GM12878 (cell line): ENCODE measurements around the gene CPVL. TPM values are rescaled to one million over a fixed set of nuclear protein-coding genes. Genes with fewer than 3 reads are reported as not detected.

ENCODE experiments used
- ATAC-seq: fragments of 200-7000 bp; cut with Tn5 transposase; 3 replicates; pipeline ENCODE4 v1.9.1; 2020; ENCODE audit warnings: mild to moderate bottlenecking, moderate library complexity
- BruUV-seq: library from RNA; stranded (reverse); fragments of 400-500 nt; replicated peaks from 2 replicates; lab custom pipeline; 2021; lab: Mats Ljungman, UMichigan
- CTCF ChIA-PET: fragments of 300-600 bp; sonication (Branson Sonifier 250); formaldehyde crosslinking; extraction: SDS; loops from one replicate; lab custom pipeline; 2021; ENCODE audit warnings: inconsistent platforms; lab: Yijun Ruan, JAX
- POLR2A ChIA-PET: fragments of 350-600 bp; formaldehyde crosslinking; extraction: SDS; loops from one replicate; lab custom pipeline; 2021; ENCODE audit warnings: inconsistent platforms; lab: Charles Lee
- RAD21 ChIA-PET: fragments of 300-600 bp; sonication (Branson Sonifier 250); formaldehyde crosslinking; loops from one replicate; lab custom pipeline; 2023; ENCODE audit warnings: antibody characterized with exemption; ENCODE audit not compliant: unreplicated experiment; lab: Charles Lee
- SMC1A ChIA-PET: fragments of 300-600 bp; sonication (Branson Sonifier 250); formaldehyde crosslinking; loops from one replicate; lab custom pipeline; 2023; ENCODE audit not compliant: unreplicated experiment, uncharacterized antibody; lab: Charles Lee
- DNase-seq: peaks from one replicate; pipeline ENCODE4 v3.0.0-alpha.2; 2011; ENCODE audit warnings: low read depth, low spot score
- FAIRE-seq: peaks from 3 replicates; lab custom pipeline; 2011; peaks lifted over from hg19 to GRCh38; lab: Jason Lieb, UNC
- H2AFZ ChIP-seq: 2 replicates; pipeline ENCODE4 v1.6.0; 2011; ENCODE audit warnings: low read depth, low read length, control low read depth; ENCODE audit not compliant: control insufficient read depth
- H3K27ac ChIP-seq: 2 replicates; pipeline ENCODE4 v1.5.1; 2011; ENCODE audit warnings: control low read depth; ENCODE audit not compliant: control insufficient read depth, insufficient read depth
- H3K27me3 ChIP-seq, 2 experiments: replicated peaks in 1 of 2; 2 replicates each; pipeline versions ENCODE4 v1.6.0 to v1.6.1; 2011; ENCODE audit warnings: low read length in 1 of 2; ENCODE audit not compliant: control insufficient read depth in 2 of 2, insufficient read depth in 2 of 2
- H3K36me3 ChIP-seq, 2 experiments: 2 replicates each; pipeline ENCODE4 v1.5.1; 2011; ENCODE audit warnings: low read length in 1 of 2; ENCODE audit not compliant: control insufficient read depth in 2 of 2, insufficient read depth in 2 of 2
- H3K4me1 ChIP-seq: 2 replicates; pipeline ENCODE4 v1.6.1; 2011; ENCODE audit warnings: mild to moderate bottlenecking, low read length, moderate library complexity, mixed read lengths; ENCODE audit not compliant: control insufficient read depth, insufficient read depth
- H3K4me2 ChIP-seq: 2 replicates; pipeline ENCODE4 v1.6.0; 2011; ENCODE audit warnings: control low read depth; ENCODE audit not compliant: control insufficient read depth, insufficient read depth
- H3K4me3 ChIP-seq: fragments of 200-600 bp; sonication (generic); 2 replicates; pipeline ENCODE4 v1.5.1; 2016
- H3K79me2 ChIP-seq: 2 replicates; pipeline ENCODE4 v1.6.0; 2011; ENCODE audit warnings: low read length; ENCODE audit not compliant: control insufficient read depth, insufficient read depth
- H3K9ac ChIP-seq: 2 replicates; pipeline ENCODE4 v1.8.0; 2011; ENCODE audit warnings: low read length, control low read depth, mixed read lengths; ENCODE audit not compliant: control insufficient read depth, insufficient read depth
- H3K9me3 ChIP-seq: replicated peaks from 3 replicates; pipeline ENCODE4 v1.5.1; 2011; ENCODE audit warnings: mild to moderate bottlenecking, low read length; ENCODE audit not compliant: control insufficient read depth, insufficient read depth
- H4K20me1 ChIP-seq: 2 replicates; pipeline ENCODE4 v1.6.0; 2011; ENCODE audit not compliant: control insufficient read depth, insufficient read depth
- NFXL1 ChIP-seq: fragments of 450-650 bp; IDR thresholded peaks from 2 replicates; pipeline ENCODE4 v1.6.1; 2017; ENCODE audit warnings: antibody characterized with exemption, mild to moderate bottlenecking, borderline replicate concordance
- NR2F1 ChIP-seq: fragments of 450-650 bp; conservative IDR thresholded peaks from 2 replicates; pipeline ENCODE4 v1.6.1; 2017; ENCODE audit warnings: mild to moderate bottlenecking
- POLR2A ChIP-seq: IDR thresholded peaks from 2 replicates; pipeline ENCODE4 v1.6.1; 2011; ENCODE audit warnings: low read depth, mild to moderate bottlenecking, low read length
- ZBTB11 ChIP-seq: fragments of 450-650 bp; formaldehyde crosslinking; IDR thresholded peaks from 2 replicates; pipeline ENCODE4 v1.5.0; 2022; ENCODE audit warnings: mild to moderate bottlenecking, missing genetic modification characterization
- WGBS: methylation state at CpG from one replicate; pipeline ENCODE4 v1.1.6; 2016; ENCODE audit warnings: low lambda C conversion rate; ENCODE audit not compliant: insufficient replicate concordance, insufficient coverage; ENCODE audit errors: missing lambda C conversion rate; 5-methylcytosine and 5-hydroxymethylcytosine counted together
- in situ Hi-C: fragments of 300-500 bp; cut with MboI; formaldehyde crosslinking; loops from 9 replicates; pipeline ENCODE4 v1.14.3; 2018; ENCODE audit warnings: mixed read lengths
- intact Hi-C: fragments of 100-400 bp; cut with micrococcal nuclease; formaldehyde crosslinking; loops from one replicate; pipeline ENCODE4 v1.14.2; 2022; ENCODE audit not compliant: unreplicated experiment
- polyA plus RNA-seq, 11 experiments: library from polyadenylated mRNA; depleted of rRNA in 4 of 11; unstranded in 6 of 11; stranded (reverse) in 5 of 11; fragments of >200 nt; fragmentation: Nextera tagmentation in 4 of 11; fragmentation: Illumina TruSeq in 1 of 11; extraction: Ambion mirVana in 4 of 11; extraction: Trizol in 1 of 11; gene quantifications; 1 replicate in 1 of 11; 2 replicates in 10 of 11; pipeline versions ENCODE4 v1.2.1 to v1.2.3, GENCODE V29; 2011 to 2016; ENCODE audit warnings: inconsistent platforms in 2 of 11, missing spikeins in 2 of 11, low read depth in 1 of 11
- total RNA-seq, 4 experiments: library from RNA; depleted of rRNA in 3 of 4; stranded (reverse); fragments of >200 nt in 3 of 4; fragmentation: Illumina TruSeq in 1 of 4; extraction: Trizol in 1 of 4; gene quantifications; 2 replicates each; pipeline versions ENCODE4 v1.2.1 to v1.2.3, GENCODE V29; 2013 to 2021
- TF ChIP-seq, protein P1 (sequence below): fragments of 150-350 bp; IDR thresholded peaks from 2 replicates; pipeline ENCODE4 v1.6.1; 2014; ENCODE audit warnings: mild to moderate bottlenecking, low read depth, low read length
- TF ChIP-seq, protein P2 (sequence below): IDR thresholded peaks from 2 replicates; pipeline ENCODE4 v1.6.1; 2012; ENCODE audit warnings: improper control_type of control experiment, low read depth, low read length; ENCODE audit not compliant: insufficient replicate concordance

The CPVL gene
- total and polyA plus RNA-seq, 10 of the 15 experiments (the other 5 are each of a cell fraction or from before 2014, with no cell fraction given), result 0.59 TPM; not detected in 9

DNA sequence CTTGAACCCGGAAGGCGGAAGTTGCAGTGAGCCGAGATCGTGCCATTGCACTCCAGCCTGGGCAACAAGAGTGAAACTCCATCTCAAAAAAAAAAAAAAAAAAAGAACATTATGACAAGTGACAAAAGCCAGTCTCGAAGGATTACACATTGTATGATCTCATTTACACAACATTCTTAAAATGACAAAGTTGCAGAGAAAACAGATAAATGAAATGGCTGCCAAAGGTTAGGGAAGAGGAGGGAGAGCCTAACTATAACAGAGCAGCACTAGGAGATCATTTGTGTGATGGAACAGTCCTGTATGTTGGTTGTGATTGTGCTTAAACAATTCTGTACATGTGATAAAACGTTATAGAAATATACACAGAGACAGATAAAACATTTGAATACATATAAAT lies 16.2 kb upstream of the CPVL start (continued):
- TF ChIP-seq, protein P1, sequence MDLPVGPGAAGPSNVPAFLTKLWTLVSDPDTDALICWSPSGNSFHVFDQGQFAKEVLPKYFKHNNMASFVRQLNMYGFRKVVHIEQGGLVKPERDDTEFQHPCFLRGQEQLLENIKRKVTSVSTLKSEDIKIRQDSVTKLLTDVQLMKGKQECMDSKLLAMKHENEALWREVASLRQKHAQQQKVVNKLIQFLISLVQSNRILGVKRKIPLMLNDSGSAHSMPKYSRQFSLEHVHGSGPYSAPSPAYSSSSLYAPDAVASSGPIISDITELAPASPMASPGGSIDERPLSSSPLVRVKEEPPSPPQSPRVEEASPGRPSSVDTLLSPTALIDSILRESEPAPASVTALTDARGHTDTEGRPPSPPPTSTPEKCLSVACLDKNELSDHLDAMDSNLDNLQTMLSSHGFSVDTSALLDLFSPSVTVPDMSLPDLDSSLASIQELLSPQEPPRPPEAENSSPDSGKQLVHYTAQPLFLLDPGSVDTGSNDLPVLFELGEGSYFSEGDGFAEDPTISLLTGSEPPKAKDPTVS, result no peak

GRCh38 chr7:29161231-29161630 lies 14.9 kb upstream of the CPVL start:
- Histone ChIP-seq H3K4me1 (no peaks in the 10 kb centered on the region), H3K36me3 (no peaks in the 10 kb centered on the region), H3K4me3 (no peak overlapping the region), H3K9me3 (no peaks in the 10 kb centered on the region), H2AFZ (no peak overlapping the region), H3K9ac (no peak overlapping the region), H3K79me2 (no peaks in the 10 kb centered on the region), H4K20me1 (no peaks in the 10 kb centered on the region), H3K27me3 (no peaks in the 10 kb centered on the region; a peak in 1 of 4 replicates), H3K4me2 (no peak overlapping the region), H3K27ac (no peak overlapping the region)
- in situ Hi-C loops, result no loop called here
- no peak for ATAC-seq
- no peak for TF ChIP-seq ZBTB11 (CRISPR knock-in tag)
- no peak for TF ChIP-seq NFXL1
- TF ChIP-seq NR2F1, result no peak
- TF ChIP-seq POLR2A, result no peak
- TF ChIP-seq, protein P2, sequence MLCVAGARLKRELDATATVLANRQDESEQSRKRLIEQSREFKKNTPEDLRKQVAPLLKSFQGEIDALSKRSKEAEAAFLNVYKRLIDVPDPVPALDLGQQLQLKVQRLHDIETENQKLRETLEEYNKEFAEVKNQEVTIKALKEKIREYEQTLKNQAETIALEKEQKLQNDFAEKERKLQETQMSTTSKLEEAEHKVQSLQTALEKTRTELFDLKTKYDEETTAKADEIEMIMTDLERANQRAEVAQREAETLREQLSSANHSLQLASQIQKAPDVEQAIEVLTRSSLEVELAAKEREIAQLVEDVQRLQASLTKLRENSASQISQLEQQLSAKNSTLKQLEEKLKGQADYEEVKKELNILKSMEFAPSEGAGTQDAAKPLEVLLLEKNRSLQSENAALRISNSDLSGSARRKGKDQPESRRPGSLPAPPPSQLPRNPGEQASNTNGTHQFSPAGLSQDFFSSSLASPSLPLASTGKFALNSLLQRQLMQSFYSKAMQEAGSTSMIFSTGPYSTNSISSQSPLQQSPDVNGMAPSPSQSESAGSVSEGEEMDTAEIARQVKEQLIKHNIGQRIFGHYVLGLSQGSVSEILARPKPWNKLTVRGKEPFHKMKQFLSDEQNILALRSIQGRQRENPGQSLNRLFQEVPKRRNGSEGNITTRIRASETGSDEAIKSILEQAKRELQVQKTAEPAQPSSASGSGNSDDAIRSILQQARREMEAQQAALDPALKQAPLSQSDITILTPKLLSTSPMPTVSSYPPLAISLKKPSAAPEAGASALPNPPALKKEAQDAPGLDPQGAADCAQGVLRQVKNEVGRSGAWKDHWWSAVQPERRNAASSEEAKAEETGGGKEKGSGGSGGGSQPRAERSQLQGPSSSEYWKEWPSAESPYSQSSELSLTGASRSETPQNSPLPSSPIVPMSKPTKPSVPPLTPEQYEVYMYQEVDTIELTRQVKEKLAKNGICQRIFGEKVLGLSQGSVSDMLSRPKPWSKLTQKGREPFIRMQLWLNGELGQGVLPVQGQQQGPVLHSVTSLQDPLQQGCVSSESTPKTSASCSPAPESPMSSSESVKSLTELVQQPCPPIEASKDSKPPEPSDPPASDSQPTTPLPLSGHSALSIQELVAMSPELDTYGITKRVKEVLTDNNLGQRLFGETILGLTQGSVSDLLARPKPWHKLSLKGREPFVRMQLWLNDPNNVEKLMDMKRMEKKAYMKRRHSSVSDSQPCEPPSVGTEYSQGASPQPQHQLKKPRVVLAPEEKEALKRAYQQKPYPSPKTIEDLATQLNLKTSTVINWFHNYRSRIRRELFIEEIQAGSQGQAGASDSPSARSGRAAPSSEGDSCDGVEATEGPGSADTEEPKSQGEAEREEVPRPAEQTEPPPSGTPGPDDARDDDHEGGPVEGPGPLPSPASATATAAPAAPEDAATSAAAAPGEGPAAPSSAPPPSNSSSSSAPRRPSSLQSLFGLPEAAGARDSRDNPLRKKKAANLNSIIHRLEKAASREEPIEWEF, result no peak
- ChIA-PET RAD21 (no interaction called here), POLR2A (no interaction called here), SMC1A (no interaction called here), CTCF (no interaction called here)
- no TSS peak for BruUV-seq
- DNase-seq, result no peak
- FAIRE-seq, result no peak
- intact Hi-C loops, result no loop called here
- WGBS, result 4% methylated on average over 4 of the region's 4 CpGs
